Epidermal melanocyte (primary cell): Measurements from ENCODE around the gene PLK3.
"Not testable (repeated sequence)": the region's sequence is repeated elsewhere in the genome, so short reads cannot be mapped to it uniquely, and the experiment has no call there.

ENCODE experiments used
- DNase-seq: peaks from one replicate; pipeline ENCODE4 v3.0.0; 2011; ENCODE audit warnings: low spot score; ENCODE audit not compliant: insufficient read length

The PLK3 gene

GRCh38 chr1:44786841-44787426, 13.2 kb upstream of the PLK3 start:
- no peak for DNase-seq

- no peak for DNase-seq
Measured at GRCh38 chr1:44787506-44787905, 12.7 kb upstream of the PLK3 start.

GRCh38 chr1:44788120-44788860, 11.9 kb upstream of the PLK3 start, which contains the start of gene BEST4:
TSS of gene BEST4 (minus strand) at chr1:44788170. CDS start at chr1:44787705, 465 bp downstream.
- DNase-seq = no peak

- no peak for DNase-seq
Measured at GRCh38 chr1:44790968-44791801, 9.0 kb upstream of the PLK3 start.

GRCh38 chr1:44792736-44793502, 7.3 kb upstream of the PLK3 start:
- no peak for DNase-seq

- not testable (repeated sequence) for DNase-seq
Measured at GRCh38 chr1:44797886-44798285, 2.3 kb upstream of the PLK3 start.

- no peak for DNase-seq
Measured at GRCh38 chr1:44798481-44799365, 1.5 kb upstream of the PLK3 start.

GRCh38 chr1:44801491-44802305, 1.5 kb downstream of the PLK3 start:
- DNase-seq = no peak

GRCh38 chr1:44802306-44803061, 2.3 kb downstream of the PLK3 start:
- DNase-seq = no peak

- no peak for DNase-seq
Measured at GRCh38 chr1:44803062-44803311, 2.8 kb downstream of the PLK3 start.

- no peak for DNase-seq
Measured at GRCh38 chr1:44803312-44804095, 3.3 kb downstream of the PLK3 start.

- no peak for DNase-seq
Measured at GRCh38 chr1:44805311-44806024, 5.3 kb downstream of the PLK3 start.

- no peak for DNase-seq
Measured at GRCh38 chr1:44806025-44806703, 6.0 kb downstream of the PLK3 start.

- DNase-seq = no peak
Measured at GRCh38 chr1:44806704-44807363, 6.7 kb downstream of the PLK3 start, which contains the start of gene DYNLT4. TSS of gene DYNLT4 (minus strand) at chr1:44807351. CDS start at chr1:44806668, 683 bp downstream.

- peak; percentile 97 for DNase-seq
Measured at GRCh38 chr1:44807364-44808062, 7.3 kb downstream of the PLK3 start.
